Measurements from ENCODE around the gene SEMA4C. TPM values are rescaled to one million over a fixed set of nuclear protein-coding genes. Genes with fewer than 3 reads are reported as not detected.

The SEMA4C gene
- total RNA-seq, 4 donors from 2014 or later, result 54.4 to 82.7 (median 75.4) TPM

- no peak for DNase-seq (ENCODE audit: extremely low spot score)
- Histone ChIP-seq H3K4me3 (peak overlapping the region; percentile 65 to 82 (median 70)), H3K36me3 (peaks cover 28 to 46% (median 45%) of the 10 kb centered on the region in 4 donors), H3K27me3 (no peaks in the 10 kb centered on the region), H3K9me3 (no peaks in the 10 kb centered on the region), H3K27ac (replicated peaks in 1 of 4) (peak overlapping the region; percentile 84 to 100 (median 85)), H3K4me1 (peaks cover 35 to 66% (median 63%) of the 10 kb centered on the region in 4 donors)
- no peak for TF ChIP-seq POLR2A (IDR thresholded peaks at IDR 0.05; ENCODE audit: low read depth)
- TF ChIP-seq POLR2AphosphoS5 (IDR thresholded peaks at IDR 0.05), result no peak
- 11% methylated on average over 23 of the region's 27 CpGs for WGBS
- intact Hi-C loops (cut with DNase I), result loop anchor here (2.0 kb wide), 1 partner anchor 40 kb away; the partner anchor contains the start of gene CNNM3
Observed at GRCh38 chr2:96856776-96857666, 12.9 kb downstream of the SEMA4C start.

- Histone ChIP-seq H3K27ac (replicated peaks in 1 of 4) (no peak overlapping the region), H3K27me3 (no peaks in the 10 kb centered on the region), H3K4me1 (peaks cover 5 to 29% (median 26%) of the 10 kb centered on the region in 4 donors), H3K9me3 (no peaks in the 10 kb centered on the region), H3K36me3 (peaks cover 31 to 61% (median 58%) of the 10 kb centered on the region in 4 donors), H3K4me3 (no peak overlapping the region)
- TF ChIP-seq CTCF (IDR thresholded peaks at IDR 0.05) (no peak), POLR2AphosphoS5 (IDR thresholded peaks at IDR 0.05) (no peak), POLR2A (IDR thresholded peaks at IDR 0.05; ENCODE audit: low read depth) (no peak), EP300 (IDR thresholded peaks at IDR 0.05) (no peak)
- intact Hi-C loops (cut with DNase I), result no loop called here
- WGBS, result 98% methylated on average over 13 of the region's 15 CpGs
- no peak for DNase-seq (ENCODE audit: extremely low spot score)
Observed at GRCh38 chr2:96853321-96853720, 16.6 kb downstream of the SEMA4C start.

- Histone ChIP-seq H3K4me1 (peaks cover 5 to 27% (median 25%) of the 10 kb centered on the region in 4 donors), H3K27me3 (no peaks in the 10 kb centered on the region), H3K27ac (replicated peaks in 1 of 4) (no peak overlapping the region), H3K36me3 (peaks cover 38 to 68% (median 65%) of the 10 kb centered on the region in 4 donors), H3K9me3 (no peaks in the 10 kb centered on the region), H3K4me3 (no peak overlapping the region)
- DNase-seq (ENCODE audit: extremely low spot score), result no peak
- WGBS, result 93% methylated on average over 6 of the region's 6 CpGs
- intact Hi-C loops (cut with DNase I), result no loop called here
- TF ChIP-seq POLR2A (IDR thresholded peaks at IDR 0.05; ENCODE audit: low read depth), result no peak
- no peak for TF ChIP-seq EP300 (IDR thresholded peaks at IDR 0.05)
- TF ChIP-seq CTCF (IDR thresholded peaks at IDR 0.05), result no peak
- no peak for TF ChIP-seq POLR2AphosphoS5 (IDR thresholded peaks at IDR 0.05)
Observed at GRCh38 chr2:96852667-96853066, 17.2 kb downstream of the SEMA4C start.

GRCh38 chr2:96848264-96848663 is 21.6 kb downstream of the SEMA4C start:
- H3K27me3 ChIP-seq, result no peaks in the 10 kb centered on the region
- 93% methylated on average over 5 of the region's 9 CpGs for WGBS
- no peaks in the 10 kb centered on the region for H3K9me3 ChIP-seq
- H3K4me3 ChIP-seq, result no peak overlapping the region
- intact Hi-C loops (cut with DNase I), result no loop called here
- no peak for DNase-seq (ENCODE audit: extremely low spot score)
- H3K36me3 ChIP-seq, result peaks cover 33 to 85% (median 67%) of the 10 kb centered on the region in 4 donors
- peaks cover 0 to 10% (median 5%) of the 10 kb centered on the region in 4 donors for H3K4me1 ChIP-seq
- no peak for TF ChIP-seq POLR2AphosphoS5 (IDR thresholded peaks at IDR 0.05)
- TF ChIP-seq CTCF (IDR thresholded peaks at IDR 0.05), result no peak
- TF ChIP-seq EP300 (IDR thresholded peaks at IDR 0.05), result no peak
- TF ChIP-seq POLR2A (IDR thresholded peaks at IDR 0.05; ENCODE audit: low read depth), result no peak
- H3K27ac ChIP-seq (replicated peaks in 1 of 4), result no peak overlapping the region

DNA sequence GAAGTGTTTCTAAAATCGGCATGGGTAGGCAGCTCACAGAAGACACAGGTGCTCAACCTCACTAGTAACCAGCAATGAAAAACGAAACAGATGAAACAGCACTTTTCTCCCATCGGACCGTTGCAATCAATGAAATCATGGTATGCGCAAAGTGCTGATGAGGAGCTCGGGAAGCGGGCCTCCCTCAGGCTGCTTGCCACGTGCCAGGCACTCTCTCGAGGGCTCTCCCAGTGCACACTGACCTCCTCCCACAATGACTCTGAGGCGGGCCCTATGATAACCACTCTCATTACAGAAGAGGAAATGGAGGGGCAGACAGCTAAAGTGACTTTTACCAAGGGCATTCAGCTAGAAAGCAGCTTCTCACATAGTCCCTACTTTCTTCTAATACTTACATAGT is 22.3 kb downstream of the SEMA4C start:
- Histone ChIP-seq H3K4me1 (peaks cover 4 to 15% (median 7%) of the 10 kb centered on the region in 4 donors), H3K27me3 (no peaks in the 10 kb centered on the region), H3K4me3 (no peak overlapping the region), H3K27ac (replicated peaks in 1 of 4) (no peak overlapping the region), H3K36me3 (peaks cover 27 to 78% (median 60%) of the 10 kb centered on the region in 4 donors), H3K9me3 (no peaks in the 10 kb centered on the region)
- no peak for DNase-seq (ENCODE audit: extremely low spot score)
- intact Hi-C loops (cut with DNase I), result no loop called here
- TF ChIP-seq POLR2AphosphoS5 (IDR thresholded peaks at IDR 0.05) (no peak), CTCF (IDR thresholded peaks at IDR 0.05) (no peak), EP300 (IDR thresholded peaks at IDR 0.05) (no peak)
- 78% methylated on average over 10 of the region's 10 CpGs for WGBS
